Mucosa of rectum (tissue), 2 donors: ENCODE data around the gene DAB1.

Source experiments
- H3K27ac ChIP-seq, 2 donors: one replicate each; pipeline ENCODE4 v1.7.0; 2013; ENCODE audit warnings: inconsistent platforms in 2 of 2, low read depth in 2 of 2, low read length in 2 of 2
- H3K27me3 ChIP-seq, 2 donors: one replicate each; pipeline ENCODE4 v1.7.0; 2013; ENCODE audit warnings: low read length in 2 of 2; ENCODE audit not compliant: control insufficient read depth in 2 of 2, insufficient read depth in 2 of 2
- H3K36me3 ChIP-seq, 2 donors: one replicate each; pipeline ENCODE4 v1.7.0; 2013; ENCODE audit warnings: low read length in 2 of 2; ENCODE audit not compliant: control insufficient read depth in 2 of 2, insufficient read depth in 2 of 2
- H3K4me1 ChIP-seq, 2 donors: one replicate each; pipeline ENCODE4 v1.7.0; 2013; ENCODE audit warnings: low read length in 2 of 2, mild to moderate bottlenecking in 1 of 2; ENCODE audit not compliant: control insufficient read depth in 2 of 2, insufficient read depth in 2 of 2
- H3K4me3 ChIP-seq, 2 donors: one replicate each; pipeline ENCODE4 v1.7.0; 2013; ENCODE audit warnings: low read length in 2 of 2
- H3K9ac ChIP-seq, 2 donors: one replicate each; pipeline ENCODE4 v1.7.0; 2013; ENCODE audit warnings: low read length in 2 of 2, low read depth in 1 of 2, mild to moderate bottlenecking in 1 of 2
- H3K9me3 ChIP-seq, 2 donors: one replicate each; pipeline ENCODE4 v1.7.0; 2013; ENCODE audit warnings: low read length in 2 of 2; ENCODE audit not compliant: control insufficient read depth in 2 of 2
- donor health status: healthy.
- donor health status: Normal muscosa, but diverticular disease.

DAB1 gene

GRCh38 chr1:56993475-56993874 lies 430.4 kb downstream of the DAB1 start:
- Histone ChIP-seq H3K27ac (no peak overlapping the region), H3K4me3 (no peak overlapping the region), H3K4me1 (no peaks in the 10 kb centered on the region)

GRCh38 chr1:56992318-56993125 lies 431.3 kb downstream of the DAB1 start:
- Histone ChIP-seq H3K9ac (no peak overlapping the region), H3K4me3 (no peak overlapping the region), H3K36me3 (no peaks in the 10 kb centered on the region), H3K9me3 (no peaks in the 10 kb centered on the region), H3K27ac (no peak overlapping the region), H3K4me1 (no peaks in the 10 kb centered on the region), H3K27me3 (no peaks in the 10 kb centered on the region)

More at GRCh38 chr1:56993475-56993874, 430.4 kb downstream of the DAB1 start:
- Histone ChIP-seq H3K36me3 (no peaks in the 10 kb centered on the region), H3K9me3 (no peaks in the 10 kb centered on the region), H3K27me3 (no peaks in the 10 kb centered on the region), H3K9ac (no peak overlapping the region)

GRCh38 chr1:56991576-56991975 lies 432.3 kb downstream of the DAB1 start:
- H3K27ac ChIP-seq, result no peak overlapping the region
- no peak overlapping the region for H3K9ac ChIP-seq
- H3K9me3 ChIP-seq, result no peaks in the 10 kb centered on the region
- H3K4me1 ChIP-seq, result no peaks in the 10 kb centered on the region
- no peaks in the 10 kb centered on the region for H3K27me3 ChIP-seq
- no peaks in the 10 kb centered on the region for H3K36me3 ChIP-seq
- H3K4me3 ChIP-seq, result no peak overlapping the region

- Histone ChIP-seq H3K36me3 (no peaks in the 10 kb centered on the region), H3K9ac (no peak overlapping the region), H3K27ac (no peak overlapping the region), H3K27me3 (no peaks in the 10 kb centered on the region), H3K9me3 (no peaks in the 10 kb centered on the region), H3K4me1 (no peaks in the 10 kb centered on the region), H3K4me3 (no peak overlapping the region)
Measured at GRCh38 chr1:56986397-56986796, 437.5 kb downstream of the DAB1 start.

- H3K4me3 ChIP-seq, result no peak overlapping the region
- H3K27ac ChIP-seq, result no peak overlapping the region
- no peaks in the 10 kb centered on the region for H3K9me3 ChIP-seq
- no peaks in the 10 kb centered on the region for H3K4me1 ChIP-seq
- no peaks in the 10 kb centered on the region for H3K27me3 ChIP-seq
- H3K9ac ChIP-seq, result no peak overlapping the region
- H3K36me3 ChIP-seq, result no peaks in the 10 kb centered on the region
Measured at GRCh38 chr1:56985857-56986256, 438.0 kb downstream of the DAB1 start.

- H3K4me1 ChIP-seq, result no peaks in the 10 kb centered on the region
- no peaks in the 10 kb centered on the region for H3K27me3 ChIP-seq
- no peaks in the 10 kb centered on the region for H3K9me3 ChIP-seq
- no peak overlapping the region for H3K4me3 ChIP-seq
- no peaks in the 10 kb centered on the region for H3K36me3 ChIP-seq
- H3K27ac ChIP-seq, result no peak overlapping the region
- H3K9ac ChIP-seq, result no peak overlapping the region
Measured at GRCh38 chr1:56983484-56983883, 440.4 kb downstream of the DAB1 start.

- no peaks in the 10 kb centered on the region for H3K27me3 ChIP-seq
- no peak overlapping the region for H3K27ac ChIP-seq
- H3K4me1 ChIP-seq, result no peaks in the 10 kb centered on the region
- H3K9me3 ChIP-seq, result no peaks in the 10 kb centered on the region
- no peaks in the 10 kb centered on the region for H3K36me3 ChIP-seq
- no peak overlapping the region for H3K4me3 ChIP-seq
- H3K9ac ChIP-seq, result no peak overlapping the region
Measured at GRCh38 chr1:56979986-56980755, 443.7 kb downstream of the DAB1 start.

- no peaks in the 10 kb centered on the region for H3K4me1 ChIP-seq
- H3K27ac ChIP-seq, result no peak overlapping the region
Measured at GRCh38 chr1:56978819-56979218, 445.0 kb downstream of the DAB1 start.

GRCh38 chr1:56977910-56978309 lies 445.9 kb downstream of the DAB1 start:
- H3K4me1 ChIP-seq, result no peaks in the 10 kb centered on the region
- H3K27ac ChIP-seq, result no peak overlapping the region
- no peaks in the 10 kb centered on the region for H3K36me3 ChIP-seq
- no peak overlapping the region for H3K4me3 ChIP-seq
- no peaks in the 10 kb centered on the region for H3K27me3 ChIP-seq
- H3K9me3 ChIP-seq, result no peaks in the 10 kb centered on the region
- H3K9ac ChIP-seq, result no peak overlapping the region

More at GRCh38 chr1:56978819-56979218, 445.0 kb downstream of the DAB1 start:
- Histone ChIP-seq H3K4me3 (no peak overlapping the region), H3K9me3 (no peaks in the 10 kb centered on the region), H3K9ac (no peak overlapping the region), H3K27me3 (no peaks in the 10 kb centered on the region), H3K36me3 (no peaks in the 10 kb centered on the region)

GRCh38 chr1:56975446-56975845 lies 448.4 kb downstream of the DAB1 start:
- Histone ChIP-seq H3K27me3 (no peaks in the 10 kb centered on the region), H3K36me3 (no peaks in the 10 kb centered on the region), H3K27ac (no peak overlapping the region)

More at GRCh38 chr1:56975446-56975845, 448.4 kb downstream of the DAB1 start:
- Histone ChIP-seq H3K9me3 (no peaks in the 10 kb centered on the region), H3K4me1 (no peaks in the 10 kb centered on the region), H3K4me3 (no peak overlapping the region), H3K9ac (no peak overlapping the region)
